WTC11 (cell line): ENCODE results near the gene POLR2C. TPM values are rescaled to one million over a fixed set of nuclear protein-coding genes. Genes with fewer than 3 reads are reported as not detected.

Source experiments
- ATAC-seq: fragments of 200-7000 bp; cut with Tn5 transposase; 2 replicates; pipeline ENCODE4 v1.10.0; 2021; ENCODE audit warnings: mild to moderate bottlenecking, moderate library complexity
- CTCF ChIA-PET: fragments of 300-600 bp; sonication (Branson Sonifier 250); formaldehyde crosslinking; loops from one replicate; lab custom pipeline; 2021; ENCODE audit warnings: antibody characterized with exemption; lab: Charles Lee
- POLR2A ChIA-PET: fragments of 350-600 bp; sonication (Branson Sonifier 250); formaldehyde crosslinking; loops from one replicate; lab custom pipeline; 2021; ENCODE audit warnings: antibody characterized with exemption; lab: Charles Lee
- DNase-seq: peaks from one replicate; pipeline ENCODE4 v3.0.0; 2021; ENCODE audit warnings: low spot score
- H3K27ac Mint-ChIP-seq: 2 replicates; pipeline ENCODE4 v1.8.0; 2021; ENCODE audit warnings: mixed read lengths
- H3K27me3 Mint-ChIP-seq: 2 replicates; pipeline ENCODE4 v1.8.0; 2021; ENCODE audit warnings: low read depth, mild to moderate bottlenecking, moderate library complexity, mixed read lengths
- H3K36me3 Mint-ChIP-seq: 2 replicates; pipeline ENCODE4 v1.8.0; 2021; ENCODE audit warnings: mixed read lengths
- H3K4me1 Mint-ChIP-seq: 2 replicates; pipeline ENCODE4 v1.8.0; 2022; ENCODE audit warnings: mixed read lengths
- H3K4me3 Mint-ChIP-seq: 2 replicates; pipeline ENCODE4 v1.8.0; 2021; ENCODE audit warnings: mild to moderate bottlenecking, moderate library complexity, mixed read lengths
- H3K9me3 Mint-ChIP-seq: 2 replicates; pipeline ENCODE4 v1.8.0; 2021; ENCODE audit warnings: mixed read lengths
- CREM ChIP-seq: sonication (generic); formaldehyde crosslinking; IDR thresholded peaks from 2 replicates; pipeline ENCODE4 v1.8.1; 2022; ENCODE audit warnings: mild to moderate bottlenecking, missing genetic modification reagents, moderate library complexity
- HMGA2 ChIP-seq: fragments of 250-450 bp; sonication (Bioruptor Pico); IDR thresholded peaks from 2 replicates; pipeline ENCODE4 v1.4.0; 2021; ENCODE audit warnings: mild to moderate bottlenecking, moderate library complexity
- NR3C1 ChIP-seq: sonication (generic); formaldehyde crosslinking; conservative IDR thresholded peaks from 2 replicates; pipeline ENCODE4 v1.8.1; 2023; ENCODE audit warnings: low read depth, mild to moderate bottlenecking, missing genetic modification reagents
- RORB ChIP-seq: fragments of 250-450 bp; sonication (Bioruptor Pico); IDR thresholded peaks from 2 replicates; pipeline ENCODE4 v1.9.0; 2021; ENCODE audit warnings: mild to moderate bottlenecking
- ZNF232 ChIP-seq: sonication (generic); formaldehyde crosslinking; IDR thresholded peaks from 2 replicates; pipeline ENCODE4 v1.8.0; 2022; ENCODE audit warnings: mild to moderate bottlenecking, missing genetic modification reagents
- ZNF263 ChIP-seq: sonication (generic); formaldehyde crosslinking; IDR thresholded peaks from 2 replicates; pipeline ENCODE4 v1.8.1; 2022; ENCODE audit warnings: low read depth, mild to moderate bottlenecking, moderate library complexity, missing genetic modification reagents
- ZNF671 ChIP-seq: fragments of 250-450 bp; sonication (Bioruptor Pico); IDR thresholded peaks from 2 replicates; pipeline ENCODE4 v1.8.0; 2021; ENCODE audit warnings: mild to moderate bottlenecking
- total RNA-seq: library from RNA; stranded (reverse); gene quantifications from 3 replicates; pipeline ENCODE4 v1.2.3, GENCODE V29; 2021
- TF ChIP-seq, protein P1 (sequence below): sonication (generic); formaldehyde crosslinking; IDR thresholded peaks from 2 replicates; pipeline ENCODE4 v1.8.1; 2022; ENCODE audit warnings: missing genetic modification reagents, borderline replicate concordance
- TF ChIP-seq, protein P2 (sequence below): fragments of 250-450 bp; sonication (Bioruptor Pico); IDR thresholded peaks from 2 replicates; pipeline ENCODE4 v1.8.0; 2021; ENCODE audit warnings: mild to moderate bottlenecking
- TF ChIP-seq, protein P3 (sequence below): sonication (generic); formaldehyde crosslinking; IDR thresholded peaks from 2 replicates; pipeline ENCODE4 v1.8.1; 2022; ENCODE audit warnings: low read depth, mild to moderate bottlenecking, moderate library complexity, missing genetic modification reagents, borderline replicate concordance
- TF ChIP-seq, protein P4 (sequence below): sonication (generic); formaldehyde crosslinking; IDR thresholded peaks from 2 replicates; pipeline ENCODE4 v1.8.1; 2023; ENCODE audit warnings: mild to moderate bottlenecking, missing genetic modification reagents
- TF ChIP-seq, protein P5 (sequence below): sonication (generic); formaldehyde crosslinking; IDR thresholded peaks from 2 replicates; pipeline ENCODE4 v1.8.0; 2022; ENCODE audit warnings: mild to moderate bottlenecking, missing genetic modification reagents
- TF ChIP-seq, protein P6 (sequence below): sonication (generic); formaldehyde crosslinking; IDR thresholded peaks from 2 replicates; pipeline ENCODE4 v1.8.1; 2023; ENCODE audit warnings: mild to moderate bottlenecking, missing genetic modification reagents, moderate library complexity
- TF ChIP-seq, protein P7 (sequence below): fragments of 250-450 bp; sonication (Bioruptor Pico); conservative IDR thresholded peaks from 2 replicates; pipeline ENCODE4 v1.9.0; 2021; ENCODE audit warnings: mild to moderate bottlenecking
- TF ChIP-seq, protein P8 (sequence below): sonication (generic); formaldehyde crosslinking; IDR thresholded peaks from 2 replicates; pipeline ENCODE4 v1.8.0; 2022; ENCODE audit warnings: mild to moderate bottlenecking, missing genetic modification reagents
- TF ChIP-seq, protein P9 (sequence below): sonication (generic); formaldehyde crosslinking; IDR thresholded peaks from 2 replicates; pipeline ENCODE4 v1.8.0; 2023; ENCODE audit warnings: mild to moderate bottlenecking, missing genetic modification reagents

POLR2C gene
- total RNA-seq, 1 experiment from 2014 or later, result 75.4 TPM

DNA sequence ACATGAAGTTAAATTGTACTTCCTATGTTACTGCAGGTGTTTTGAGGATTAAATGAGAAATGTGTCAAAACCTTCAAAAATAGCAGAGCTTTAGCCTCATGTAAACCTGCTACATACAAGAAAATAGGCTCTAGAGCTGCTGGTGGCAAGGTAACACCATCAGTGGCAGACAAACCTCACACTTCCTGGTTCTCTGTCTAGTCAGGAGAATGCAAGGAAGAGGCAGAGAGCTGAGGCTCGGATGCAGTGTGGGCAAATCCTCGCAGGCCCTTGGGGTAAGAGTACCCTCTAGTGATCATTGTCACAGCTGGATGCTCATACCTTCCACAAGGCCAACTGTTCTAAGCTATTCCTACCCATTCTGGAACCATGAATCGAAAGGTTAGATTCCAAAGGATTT is 29.5 kb upstream of the POLR2C start (continued):
- TF ChIP-seq, protein P1, sequence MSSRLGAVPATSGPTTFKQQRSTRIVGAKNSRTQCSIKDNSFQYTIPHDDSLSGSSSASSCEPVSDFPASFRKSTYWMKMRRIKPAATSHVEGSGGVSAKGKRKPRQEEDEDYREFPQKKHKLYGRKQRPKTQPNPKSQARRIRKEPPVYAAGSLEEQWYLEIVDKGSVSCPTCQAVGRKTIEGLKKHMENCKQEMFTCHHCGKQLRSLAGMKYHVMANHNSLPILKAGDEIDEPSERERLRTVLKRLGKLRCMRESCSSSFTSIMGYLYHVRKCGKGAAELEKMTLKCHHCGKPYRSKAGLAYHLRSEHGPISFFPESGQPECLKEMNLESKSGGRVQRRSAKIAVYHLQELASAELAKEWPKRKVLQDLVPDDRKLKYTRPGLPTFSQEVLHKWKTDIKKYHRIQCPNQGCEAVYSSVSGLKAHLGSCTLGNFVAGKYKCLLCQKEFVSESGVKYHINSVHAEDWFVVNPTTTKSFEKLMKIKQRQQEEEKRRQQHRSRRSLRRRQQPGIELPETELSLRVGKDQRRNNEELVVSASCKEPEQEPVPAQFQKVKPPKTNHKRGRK (CRISPR knock-in tag), result no peak
- TF ChIP-seq, protein P2, sequence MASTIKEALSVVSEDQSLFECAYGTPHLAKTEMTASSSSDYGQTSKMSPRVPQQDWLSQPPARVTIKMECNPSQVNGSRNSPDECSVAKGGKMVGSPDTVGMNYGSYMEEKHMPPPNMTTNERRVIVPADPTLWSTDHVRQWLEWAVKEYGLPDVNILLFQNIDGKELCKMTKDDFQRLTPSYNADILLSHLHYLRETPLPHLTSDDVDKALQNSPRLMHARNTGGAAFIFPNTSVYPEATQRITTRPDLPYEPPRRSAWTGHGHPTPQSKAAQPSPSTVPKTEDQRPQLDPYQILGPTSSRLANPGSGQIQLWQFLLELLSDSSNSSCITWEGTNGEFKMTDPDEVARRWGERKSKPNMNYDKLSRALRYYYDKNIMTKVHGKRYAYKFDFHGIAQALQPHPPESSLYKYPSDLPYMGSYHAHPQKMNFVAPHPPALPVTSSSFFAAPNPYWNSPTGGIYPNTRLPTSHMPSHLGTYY (CRISPR knock-in tag), result no peak
- TF ChIP-seq HMGA2 (CRISPR knock-in tag) (no peak), RORB (CRISPR knock-in tag) (no peak), CREM (CRISPR knock-in tag) (no peak), ZNF671 (no peak)
- TF ChIP-seq, protein P3, sequence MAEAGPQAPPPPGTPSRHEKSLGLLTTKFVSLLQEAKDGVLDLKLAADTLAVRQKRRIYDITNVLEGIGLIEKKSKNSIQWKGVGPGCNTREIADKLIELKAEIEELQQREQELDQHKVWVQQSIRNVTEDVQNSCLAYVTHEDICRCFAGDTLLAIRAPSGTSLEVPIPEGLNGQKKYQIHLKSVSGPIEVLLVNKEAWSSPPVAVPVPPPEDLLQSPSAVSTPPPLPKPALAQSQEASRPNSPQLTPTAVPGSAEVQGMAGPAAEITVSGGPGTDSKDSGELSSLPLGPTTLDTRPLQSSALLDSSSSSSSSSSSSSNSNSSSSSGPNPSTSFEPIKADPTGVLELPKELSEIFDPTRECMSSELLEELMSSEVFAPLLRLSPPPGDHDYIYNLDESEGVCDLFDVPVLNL (CRISPR knock-in tag), result no peak
- TF ChIP-seq, protein P4, sequence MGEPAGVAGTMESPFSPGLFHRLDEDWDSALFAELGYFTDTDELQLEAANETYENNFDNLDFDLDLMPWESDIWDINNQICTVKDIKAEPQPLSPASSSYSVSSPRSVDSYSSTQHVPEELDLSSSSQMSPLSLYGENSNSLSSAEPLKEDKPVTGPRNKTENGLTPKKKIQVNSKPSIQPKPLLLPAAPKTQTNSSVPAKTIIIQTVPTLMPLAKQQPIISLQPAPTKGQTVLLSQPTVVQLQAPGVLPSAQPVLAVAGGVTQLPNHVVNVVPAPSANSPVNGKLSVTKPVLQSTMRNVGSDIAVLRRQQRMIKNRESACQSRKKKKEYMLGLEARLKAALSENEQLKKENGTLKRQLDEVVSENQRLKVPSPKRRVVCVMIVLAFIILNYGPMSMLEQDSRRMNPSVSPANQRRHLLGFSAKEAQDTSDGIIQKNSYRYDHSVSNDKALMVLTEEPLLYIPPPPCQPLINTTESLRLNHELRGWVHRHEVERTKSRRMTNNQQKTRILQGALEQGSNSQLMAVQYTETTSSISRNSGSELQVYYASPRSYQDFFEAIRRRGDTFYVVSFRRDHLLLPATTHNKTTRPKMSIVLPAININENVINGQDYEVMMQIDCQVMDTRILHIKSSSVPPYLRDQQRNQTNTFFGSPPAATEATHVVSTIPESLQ (CRISPR knock-in tag), result no peak
- TF ChIP-seq, protein P5, sequence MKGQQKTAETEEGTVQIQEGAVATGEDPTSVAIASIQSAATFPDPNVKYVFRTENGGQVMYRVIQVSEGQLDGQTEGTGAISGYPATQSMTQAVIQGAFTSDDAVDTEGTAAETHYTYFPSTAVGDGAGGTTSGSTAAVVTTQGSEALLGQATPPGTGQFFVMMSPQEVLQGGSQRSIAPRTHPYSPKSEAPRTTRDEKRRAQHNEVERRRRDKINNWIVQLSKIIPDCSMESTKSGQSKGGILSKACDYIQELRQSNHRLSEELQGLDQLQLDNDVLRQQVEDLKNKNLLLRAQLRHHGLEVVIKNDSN (CRISPR knock-in tag), result no peak
- TF ChIP-seq, protein P6, sequence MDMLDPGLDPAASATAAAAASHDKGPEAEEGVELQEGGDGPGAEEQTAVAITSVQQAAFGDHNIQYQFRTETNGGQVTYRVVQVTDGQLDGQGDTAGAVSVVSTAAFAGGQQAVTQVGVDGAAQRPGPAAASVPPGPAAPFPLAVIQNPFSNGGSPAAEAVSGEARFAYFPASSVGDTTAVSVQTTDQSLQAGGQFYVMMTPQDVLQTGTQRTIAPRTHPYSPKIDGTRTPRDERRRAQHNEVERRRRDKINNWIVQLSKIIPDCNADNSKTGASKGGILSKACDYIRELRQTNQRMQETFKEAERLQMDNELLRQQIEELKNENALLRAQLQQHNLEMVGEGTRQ (CRISPR knock-in tag), result no peak
- TF ChIP-seq, protein P7, sequence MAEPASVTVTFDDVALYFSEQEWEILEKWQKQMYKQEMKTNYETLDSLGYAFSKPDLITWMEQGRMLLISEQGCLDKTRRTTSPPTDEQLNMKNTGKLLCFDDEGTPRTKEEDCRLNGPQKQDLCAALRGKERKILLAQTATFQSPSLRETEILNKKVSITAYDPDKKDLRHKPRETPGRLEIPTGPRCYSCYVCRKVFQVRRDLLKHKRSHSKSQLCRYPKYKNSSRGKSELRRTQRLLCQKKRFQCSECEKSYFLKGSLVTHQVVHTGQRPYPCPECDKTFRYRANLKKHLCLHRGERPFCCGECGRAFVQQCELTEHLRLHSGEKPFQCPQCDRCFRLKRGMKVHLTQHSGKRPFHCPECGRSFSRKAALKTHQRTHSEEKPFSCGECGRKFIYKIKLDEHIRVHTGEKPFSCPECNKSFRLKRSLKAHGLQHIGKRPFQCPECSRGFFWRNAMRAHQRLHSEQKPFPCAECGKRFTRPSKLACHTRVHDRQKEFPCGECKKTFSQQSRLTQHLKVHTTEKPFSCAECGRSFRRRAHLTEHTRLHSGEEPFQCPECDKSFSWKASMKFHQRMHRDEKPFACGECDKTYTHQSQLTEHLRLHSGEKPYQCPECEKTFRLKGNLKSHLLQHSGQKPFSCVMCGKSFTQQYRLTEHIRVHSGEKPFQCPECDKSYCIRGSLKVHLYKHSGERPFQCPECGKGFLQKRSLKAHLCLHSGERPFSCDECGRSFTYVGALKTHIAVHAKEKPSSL (CRISPR knock-in tag), result no peak

DNA sequence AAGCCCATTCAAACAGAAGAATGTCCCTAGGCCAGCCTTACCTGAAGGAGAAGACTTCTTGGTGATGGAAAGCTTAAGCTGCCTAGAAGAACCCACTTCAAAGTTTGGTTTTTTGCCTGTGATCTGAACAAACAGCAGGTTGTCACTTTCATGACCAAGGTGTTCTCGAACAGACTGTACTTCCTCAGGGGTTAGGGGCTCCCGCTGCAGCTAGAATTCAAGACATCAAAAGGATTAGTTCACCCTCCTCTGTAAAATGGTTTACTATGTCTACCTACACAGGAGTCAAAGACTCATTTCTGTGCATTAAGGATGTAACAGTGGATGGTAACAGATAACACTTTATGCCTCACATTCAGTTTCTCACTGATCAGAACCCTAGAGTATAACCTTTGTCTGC is 28.5 kb upstream of the POLR2C start:
- no peak for DNase-seq
- no peak for ATAC-seq
- no peak overlapping the region for H3K4me3 Mint-ChIP-seq
- H3K27me3 Mint-ChIP-seq, result no peaks in the 10 kb centered on the region
- no peak overlapping the region for H3K27ac Mint-ChIP-seq
- H3K9me3 Mint-ChIP-seq, result no peaks in the 10 kb centered on the region
- CTCF ChIA-PET, result no interaction called here
- no peaks in the 10 kb centered on the region for H3K4me1 Mint-ChIP-seq
- TF ChIP-seq NR3C1 (CRISPR knock-in tag) (no peak), ZNF263 (CRISPR knock-in tag) (no peak), ZNF232 (CRISPR knock-in tag) (no peak)
- TF ChIP-seq, protein P8, sequence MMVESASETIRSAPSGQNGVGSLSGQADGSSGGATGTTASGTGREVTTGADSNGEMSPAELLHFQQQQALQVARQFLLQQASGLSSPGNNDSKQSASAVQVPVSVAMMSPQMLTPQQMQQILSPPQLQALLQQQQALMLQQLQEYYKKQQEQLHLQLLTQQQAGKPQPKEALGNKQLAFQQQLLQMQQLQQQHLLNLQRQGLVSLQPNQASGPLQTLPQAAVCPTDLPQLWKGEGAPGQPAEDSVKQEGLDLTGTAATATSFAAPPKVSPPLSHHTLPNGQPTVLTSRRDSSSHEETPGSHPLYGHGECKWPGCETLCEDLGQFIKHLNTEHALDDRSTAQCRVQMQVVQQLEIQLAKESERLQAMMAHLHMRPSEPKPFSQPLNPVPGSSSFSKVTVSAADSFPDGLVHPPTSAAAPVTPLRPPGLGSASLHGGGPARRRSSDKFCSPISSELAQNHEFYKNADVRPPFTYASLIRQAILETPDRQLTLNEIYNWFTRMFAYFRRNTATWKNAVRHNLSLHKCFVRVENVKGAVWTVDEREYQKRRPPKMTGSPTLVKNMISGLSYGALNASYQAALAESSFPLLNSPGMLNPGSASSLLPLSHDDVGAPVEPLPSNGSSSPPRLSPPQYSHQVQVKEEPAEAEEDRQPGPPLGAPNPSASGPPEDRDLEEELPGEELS (CRISPR knock-in tag), result no peak
- TF ChIP-seq, protein P3 (CRISPR knock-in tag), result no peak
- TF ChIP-seq, protein P9, sequence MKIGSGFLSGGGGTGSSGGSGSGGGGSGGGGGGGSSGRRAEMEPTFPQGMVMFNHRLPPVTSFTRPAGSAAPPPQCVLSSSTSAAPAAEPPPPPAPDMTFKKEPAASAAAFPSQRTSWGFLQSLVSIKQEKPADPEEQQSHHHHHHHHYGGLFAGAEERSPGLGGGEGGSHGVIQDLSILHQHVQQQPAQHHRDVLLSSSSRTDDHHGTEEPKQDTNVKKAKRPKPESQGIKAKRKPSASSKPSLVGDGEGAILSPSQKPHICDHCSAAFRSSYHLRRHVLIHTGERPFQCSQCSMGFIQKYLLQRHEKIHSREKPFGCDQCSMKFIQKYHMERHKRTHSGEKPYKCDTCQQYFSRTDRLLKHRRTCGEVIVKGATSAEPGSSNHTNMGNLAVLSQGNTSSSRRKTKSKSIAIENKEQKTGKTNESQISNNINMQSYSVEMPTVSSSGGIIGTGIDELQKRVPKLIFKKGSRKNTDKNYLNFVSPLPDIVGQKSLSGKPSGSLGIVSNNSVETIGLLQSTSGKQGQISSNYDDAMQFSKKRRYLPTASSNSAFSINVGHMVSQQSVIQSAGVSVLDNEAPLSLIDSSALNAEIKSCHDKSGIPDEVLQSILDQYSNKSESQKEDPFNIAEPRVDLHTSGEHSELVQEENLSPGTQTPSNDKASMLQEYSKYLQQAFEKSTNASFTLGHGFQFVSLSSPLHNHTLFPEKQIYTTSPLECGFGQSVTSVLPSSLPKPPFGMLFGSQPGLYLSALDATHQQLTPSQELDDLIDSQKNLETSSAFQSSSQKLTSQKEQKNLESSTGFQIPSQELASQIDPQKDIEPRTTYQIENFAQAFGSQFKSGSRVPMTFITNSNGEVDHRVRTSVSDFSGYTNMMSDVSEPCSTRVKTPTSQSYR, result no peak
- H3K36me3 Mint-ChIP-seq, result peaks cover 75% of the 10 kb centered on the region
- POLR2A ChIA-PET, result no interaction called here
